Brain pericyte (primary cell): Measurements from ENCODE around the gene JAKMIP1.

ENCODE experiments used
- DNase-seq: peaks from one replicate; pipeline ENCODE4 v3.0.0-alpha.2; 2012; ENCODE audit warnings: low read depth, low spot score

Gene JAKMIP1

GRCh38 chr4:6180841-6181631, 19.3 kb downstream of the JAKMIP1 start:
- no peak for DNase-seq

- no peak for DNase-seq
Measured at GRCh38 chr4:6179362-6179761, 21.0 kb downstream of the JAKMIP1 start.

GRCh38 chr4:6178757-6179156, 21.6 kb downstream of the JAKMIP1 start:
- no peak for DNase-seq

- no peak for DNase-seq
Measured at GRCh38 chr4:6177587-6178197, 22.7 kb downstream of the JAKMIP1 start.

GRCh38 chr4:6175426-6175825, 24.9 kb downstream of the JAKMIP1 start:
- no peak for DNase-seq

GRCh38 chr4:6172927-6173200, 27.5 kb downstream of the JAKMIP1 start:
- DNase-seq, result no peak

GRCh38 chr4:6172093-6172926, 28.0 kb downstream of the JAKMIP1 start:
- no peak for DNase-seq

GRCh38 chr4:6169239-6169638, 31.1 kb downstream of the JAKMIP1 start:
- no peak for DNase-seq

GRCh38 chr4:6165766-6166165, 34.6 kb downstream of the JAKMIP1 start:
- DNase-seq, result no peak

- DNase-seq, result no peak
Measured at GRCh38 chr4:6162885-6163284, 37.5 kb downstream of the JAKMIP1 start.

- DNase-seq, result no peak
Measured at GRCh38 chr4:6161921-6162464, 38.4 kb downstream of the JAKMIP1 start.

GRCh38 chr4:6160536-6160935, 39.8 kb downstream of the JAKMIP1 start:
- no peak for DNase-seq

- DNase-seq, result no peak
Measured at GRCh38 chr4:6157926-6158325, 42.4 kb downstream of the JAKMIP1 start.

GRCh38 chr4:6155996-6156750, 44.2 kb downstream of the JAKMIP1 start:
- no peak for DNase-seq

GRCh38 chr4:6154875-6155274, 45.5 kb downstream of the JAKMIP1 start:
- no peak for DNase-seq

GRCh38 chr4:6153874-6154273, 46.5 kb downstream of the JAKMIP1 start:
- DNase-seq, result no peak

- no peak for DNase-seq
Measured at GRCh38 chr4:6152869-6153705, 47.3 kb downstream of the JAKMIP1 start.

- DNase-seq, result no peak
Measured at GRCh38 chr4:6150046-6150735, 50.2 kb downstream of the JAKMIP1 start.

GRCh38 chr4:6148506-6149205, 51.7 kb downstream of the JAKMIP1 start:
- DNase-seq, result no peak

GRCh38 chr4:6147441-6147840, 52.9 kb downstream of the JAKMIP1 start:
- DNase-seq, result no peak
